Mammary epithelial cell (primary cell): Measurements from ENCODE around the gene EPHA5.

ENCODE experiments used
- CTCF ChIP-seq, 2 donors: IDR thresholded peaks in 1 of 2; conservative IDR thresholded peaks in 1 of 2; 2 replicates each; pipeline ENCODE4 v1.5.1; 2011 to 2012; ENCODE audit warnings: inconsistent platforms in 2 of 2, low read length in 2 of 2, mild to moderate bottlenecking in 2 of 2, control low read depth in 1 of 2, low read depth in 1 of 2; ENCODE audit not compliant: insufficient read depth in 1 of 2; ENCODE audit errors: extremely low read depth in 1 of 2
- EZH2 ChIP-seq: IDR thresholded peaks from 2 replicates; pipeline ENCODE4 v1.6.1; 2012; ENCODE audit warnings: low read length, inconsistent platforms, borderline replicate concordance

GRCh38 chr4:65337371-65337770 is 332.9 kb downstream of the EPHA5 start:
- TF ChIP-seq CTCF (conservative IDR thresholded peaks at IDR 0.05 in 1 of 2, IDR thresholded peaks at IDR 0.05 in 1 of 2; ENCODE audit: extremely low read depth in 1 of 2, insufficient read depth in 1 of 2, low read depth in 1 of 2, low read length in 2 of 2) (no peak), EZH2 (no peak)
